NT2/D1 (cell line): ENCODE results near the gene KLK6.

ENCODE experiments used
- DNase-seq: peaks from one replicate; pipeline ENCODE4 v3.0.0-alpha.2; 2011; ENCODE audit warnings: low read depth, low spot score
- H3K27me3 ChIP-seq: 2 replicates; pipeline ENCODE4 v1.6.0; 2011; ENCODE audit warnings: mild to moderate bottlenecking; ENCODE audit not compliant: insufficient read length, insufficient read depth
- H3K36me3 ChIP-seq: 2 replicates; pipeline ENCODE4 v1.6.1; 2011; ENCODE audit warnings: mild to moderate bottlenecking, low read length, mixed read lengths; ENCODE audit not compliant: insufficient read depth, insufficient read length
- H3K4me1 ChIP-seq: 2 replicates; pipeline ENCODE4 v1.5.1; 2011; ENCODE audit not compliant: insufficient read depth, insufficient read length
- H3K4me3 ChIP-seq: 2 replicates; pipeline ENCODE4 v1.5.1; 2011; ENCODE audit warnings: low read depth; ENCODE audit not compliant: insufficient read length
- H3K9ac ChIP-seq: 2 replicates; pipeline ENCODE4 v1.6.0; 2011; ENCODE audit warnings: low read depth; ENCODE audit not compliant: insufficient read length
- H3K9me3 ChIP-seq: 2 replicates; pipeline ENCODE4 v1.5.1; 2011; ENCODE audit warnings: mild to moderate bottlenecking, low read length; ENCODE audit not compliant: insufficient read depth
- SUZ12 ChIP-seq: IDR thresholded peaks from 2 replicates; pipeline ENCODE4 v1.6.1; 2011; ENCODE audit not compliant: insufficient read length, insufficient read depth; ENCODE audit errors: extremely low read depth
- YY1 ChIP-seq: IDR thresholded peaks from 2 replicates; pipeline ENCODE4 v1.6.1; 2011; ENCODE audit not compliant: insufficient read length, insufficient read depth
- ZNF274 ChIP-seq: IDR thresholded peaks from 2 replicates; pipeline ENCODE4 v1.6.1; 2011; ENCODE audit warnings: mild to moderate bottlenecking, low read depth, low read length

The KLK6 gene

DNA sequence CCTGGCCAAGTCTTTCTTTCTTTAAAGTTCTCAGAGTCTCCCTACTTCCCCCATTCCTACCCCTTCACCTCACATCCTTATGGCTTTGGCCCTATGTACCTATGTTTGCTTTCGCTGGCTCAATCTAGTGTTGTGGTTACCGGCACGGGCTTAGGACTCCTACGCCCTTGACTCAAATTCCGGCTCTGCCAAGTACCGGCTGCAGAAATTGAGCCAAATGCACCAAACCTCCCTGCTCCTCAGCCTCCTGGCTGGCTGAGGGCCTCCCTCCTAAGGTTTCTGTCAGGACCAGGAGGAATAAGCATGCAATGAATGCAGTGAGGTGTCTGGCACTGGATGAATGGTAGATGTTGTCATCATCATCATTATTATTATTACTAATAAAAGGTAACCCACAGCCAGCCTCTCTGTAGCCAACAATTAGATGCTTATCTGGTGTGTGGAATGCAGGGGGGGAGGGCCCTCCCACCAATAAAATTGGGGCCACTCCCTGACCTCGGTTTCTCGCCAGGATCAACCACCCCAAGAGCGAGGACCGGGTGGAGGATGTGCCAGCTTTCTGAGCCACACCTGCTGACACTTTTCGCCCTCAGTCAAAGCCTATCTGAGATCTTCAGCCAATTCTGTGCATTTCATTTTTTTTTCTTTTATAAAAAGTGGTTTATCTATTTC is 37.2 kb downstream of the KLK6 start:
- H3K27me3 ChIP-seq = no peaks in the 10 kb centered on the region
- TF ChIP-seq SUZ12 = no peak
- TF ChIP-seq ZNF274 = no peak
- no peak for TF ChIP-seq YY1
- no peaks in the 10 kb centered on the region for H3K9me3 ChIP-seq
- no peaks in the 10 kb centered on the region for H3K36me3 ChIP-seq
- H3K4me1 ChIP-seq = no peaks in the 10 kb centered on the region
- DNase-seq = no peak
- no peak overlapping the region for H3K9ac ChIP-seq
- no peak overlapping the region for H3K4me3 ChIP-seq

DNA sequence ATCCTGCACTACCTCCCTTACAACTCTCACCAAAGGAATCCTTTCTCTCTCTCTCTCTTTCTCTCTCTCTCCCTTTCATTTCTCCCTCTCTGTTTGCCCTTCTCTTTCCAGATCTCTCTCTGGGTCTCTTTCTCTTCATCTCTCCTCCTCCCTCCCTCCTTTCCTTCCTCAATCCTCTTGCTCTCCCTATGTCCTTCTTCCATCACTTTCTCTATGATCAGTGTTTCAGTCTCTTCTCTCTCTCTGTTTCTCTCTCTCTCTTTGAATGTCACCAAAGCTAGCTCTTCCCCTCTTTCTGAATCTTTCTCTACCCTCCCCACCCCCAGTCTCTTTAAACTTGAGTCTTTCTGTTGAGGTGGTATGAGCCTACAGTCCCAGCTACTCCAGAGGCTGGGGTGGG is 38.4 kb downstream of the KLK6 start:
- no peak for DNase-seq
- H3K4me1 ChIP-seq = no peaks in the 10 kb centered on the region
- H3K9me3 ChIP-seq = no peaks in the 10 kb centered on the region
- no peak overlapping the region for H3K4me3 ChIP-seq
- H3K27me3 ChIP-seq = no peaks in the 10 kb centered on the region
- no peaks in the 10 kb centered on the region for H3K36me3 ChIP-seq
- TF ChIP-seq SUZ12 (no peak), YY1 (no peak), ZNF274 (no peak)
- H3K9ac ChIP-seq = no peak overlapping the region

DNA sequence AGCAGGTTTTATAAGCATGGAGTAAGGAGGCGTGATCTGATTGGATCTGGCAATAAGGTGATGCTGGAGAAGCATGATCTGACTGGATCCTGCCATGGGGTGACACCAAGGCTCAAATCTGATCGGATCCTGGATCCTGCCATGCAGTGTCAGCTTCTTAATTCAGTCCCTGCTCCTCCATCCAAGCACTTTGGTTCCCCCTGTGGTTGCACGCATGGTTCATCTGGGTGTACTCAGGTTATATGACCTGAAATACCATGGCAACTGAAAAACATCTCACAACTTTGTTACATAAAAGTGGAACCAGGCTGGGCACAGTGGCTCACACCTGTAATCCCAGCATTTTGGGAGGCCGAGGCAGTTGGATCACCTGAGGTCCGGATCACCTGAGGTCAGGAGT is 40.6 kb downstream of the KLK6 start:
- no peak overlapping the region for H3K4me3 ChIP-seq
- no peak overlapping the region for H3K9ac ChIP-seq
- H3K4me1 ChIP-seq = no peaks in the 10 kb centered on the region
- no peaks in the 10 kb centered on the region for H3K27me3 ChIP-seq
- TF ChIP-seq ZNF274 = no peak
- no peak for TF ChIP-seq SUZ12
- no peak for TF ChIP-seq YY1
- no peaks in the 10 kb centered on the region for H3K9me3 ChIP-seq
- H3K36me3 ChIP-seq = no peaks in the 10 kb centered on the region
- no peak for DNase-seq

DNA sequence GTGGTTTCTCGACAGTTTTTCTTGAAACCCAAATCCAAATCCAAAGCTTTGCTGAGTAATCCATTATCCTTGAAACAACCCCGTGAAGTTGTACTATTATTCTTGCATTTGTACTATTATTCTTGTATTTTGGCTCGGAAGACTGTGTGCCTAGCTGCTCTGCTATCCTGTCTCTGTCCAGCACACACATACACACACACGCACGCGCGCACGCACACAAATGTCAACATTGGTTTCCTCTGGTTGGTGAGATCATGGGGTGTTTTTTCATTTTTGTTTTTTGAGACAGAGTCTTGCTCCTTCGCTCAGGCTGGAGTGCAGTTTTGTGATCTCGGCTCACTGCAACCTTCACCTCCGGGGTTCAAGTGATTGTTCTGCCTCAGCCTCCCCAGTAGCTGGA is 43.2 kb downstream of the KLK6 start:
- Histone ChIP-seq H3K4me1 (no peaks in the 10 kb centered on the region), H3K27me3 (peaks cover 13% of the 10 kb centered on the region), H3K9ac (no peak overlapping the region), H3K9me3 (no peaks in the 10 kb centered on the region), H3K36me3 (no peaks in the 10 kb centered on the region), H3K4me3 (no peak overlapping the region)
- no peak for DNase-seq
- no peak for TF ChIP-seq ZNF274
- TF ChIP-seq SUZ12 = no peak
- TF ChIP-seq YY1 = no peak

DNA sequence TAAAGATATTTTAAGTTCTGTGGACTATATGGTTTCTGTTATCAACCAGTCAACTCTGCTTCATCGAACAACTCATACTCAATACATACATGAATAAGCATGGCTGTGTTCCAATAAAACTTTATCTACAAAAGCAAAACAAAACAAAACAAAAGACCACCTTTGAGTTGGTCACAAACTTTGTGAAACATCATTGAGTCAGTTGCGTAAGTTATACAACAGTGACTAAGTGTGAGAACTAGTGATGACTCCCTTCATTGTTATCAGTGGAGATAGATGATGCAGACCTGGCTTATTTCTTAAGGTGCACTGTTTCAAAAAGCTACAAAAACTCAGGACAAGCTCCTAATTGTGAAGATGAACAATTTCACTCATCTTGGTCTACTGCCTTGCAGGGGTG is 43.7 kb downstream of the KLK6 start:
- no peaks in the 10 kb centered on the region for H3K4me1 ChIP-seq
- TF ChIP-seq SUZ12 (no peak), YY1 (no peak), ZNF274 (no peak)
- DNase-seq = no peak
- no peak overlapping the region for H3K4me3 ChIP-seq
- no peaks in the 10 kb centered on the region for H3K9me3 ChIP-seq
- H3K27me3 ChIP-seq = peaks cover 14% of the 10 kb centered on the region
- no peak overlapping the region for H3K9ac ChIP-seq
- no peaks in the 10 kb centered on the region for H3K36me3 ChIP-seq

DNA sequence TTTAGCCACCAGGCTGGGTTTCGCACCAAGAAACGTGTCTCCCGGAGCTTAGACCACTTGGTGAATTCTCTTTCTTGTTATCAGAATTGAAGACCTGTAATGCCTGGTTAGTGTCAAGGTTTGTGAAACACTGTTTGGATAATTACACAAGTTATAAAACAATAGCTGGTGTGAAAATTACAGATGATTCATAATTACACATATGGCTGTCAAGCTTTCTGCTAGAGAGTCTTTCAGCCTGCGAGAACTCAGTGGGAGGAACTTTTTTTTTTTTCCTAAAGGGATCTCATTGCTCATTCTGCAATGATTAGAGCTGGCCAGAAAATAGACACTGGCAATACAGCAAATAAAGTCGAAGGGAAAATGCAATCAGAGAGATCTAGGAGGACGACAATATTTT is 44.8 kb downstream of the KLK6 start:
- Histone ChIP-seq H3K4me3 (no peak overlapping the region), H3K27me3 (peaks cover 15% of the 10 kb centered on the region), H3K9ac (no peak overlapping the region), H3K9me3 (no peaks in the 10 kb centered on the region), H3K36me3 (no peaks in the 10 kb centered on the region), H3K4me1 (no peaks in the 10 kb centered on the region)
- DNase-seq = no peak
- TF ChIP-seq SUZ12 (no peak), ZNF274 (no peak), YY1 (no peak)

DNA sequence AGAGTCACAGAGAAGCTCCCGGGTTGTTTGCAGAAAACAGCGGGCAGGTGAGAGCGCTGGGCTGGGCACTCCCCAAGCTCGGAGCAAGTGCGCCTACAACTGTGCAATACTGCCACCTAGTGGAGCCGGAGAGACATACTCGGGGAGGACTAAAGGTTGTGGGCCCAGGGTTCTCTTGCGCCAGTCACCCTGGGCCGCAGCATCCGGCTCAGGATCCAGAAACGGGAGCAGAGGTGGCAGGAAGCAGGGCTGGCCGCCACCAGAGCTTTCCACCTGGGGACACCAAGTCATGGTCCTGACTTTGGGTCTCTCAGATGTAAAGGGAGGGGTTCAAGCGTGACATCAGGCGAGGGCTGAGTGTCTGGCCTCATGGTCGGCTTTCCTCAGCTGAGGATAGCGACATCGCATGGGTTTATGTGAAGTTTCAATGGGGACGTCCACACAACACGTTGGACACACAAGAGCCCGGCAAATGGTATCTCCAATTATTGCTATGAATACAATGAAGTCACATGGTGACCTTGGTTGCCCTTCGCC is 47.0 kb downstream of the KLK6 start:
- H3K27me3 ChIP-seq = peaks cover 20% of the 10 kb centered on the region
- TF ChIP-seq YY1 (no peak), ZNF274 (no peak), SUZ12 (no peak)
- no peak overlapping the region for H3K4me3 ChIP-seq
- no peaks in the 10 kb centered on the region for H3K4me1 ChIP-seq
- H3K9me3 ChIP-seq = no peaks in the 10 kb centered on the region
- peak; percentile 72 for DNase-seq
- H3K36me3 ChIP-seq = no peaks in the 10 kb centered on the region
- H3K9ac ChIP-seq = no peak overlapping the region
